OCI-LY3 (cell line): ENCODE measurements around the gene HOXC6.
A peak's percentile ranks its signal among the peaks of the same experiment; 100 is the strongest.

Source experiments
- H2AFZ ChIP-seq: fragments of 200-600, 300-600 bp; shearing (Covaris generic); 2 replicates; pipeline ENCODE4 v1.6.0; 2014; ENCODE audit warnings: antibody characterized with exemption, low read depth, low read length
- H3K27ac ChIP-seq: fragments of 200-600, 300-600 bp; sonication (generic); 2 replicates; pipeline ENCODE4 v1.5.1; 2014; ENCODE audit warnings: mild to moderate bottlenecking, low read length, moderate library complexity, mixed read lengths
- H3K27me3 ChIP-seq: fragments of 200-600, 300-600 bp; sonication (generic); 2 replicates; pipeline ENCODE4 v1.6.1; 2014; ENCODE audit warnings: low read depth, low read length, mixed read lengths
- H3K36me3 ChIP-seq: fragments of 200-600, 300-600 bp; sonication (generic); replicated peaks from 2 replicates; pipeline ENCODE3; 2014; ENCODE audit warnings: low read depth, low read length, mixed read lengths
- H3K4me1 ChIP-seq: fragments of 300-600, 200-600 bp; sonication (generic); 2 replicates; pipeline ENCODE4 v1.6.1; 2014; ENCODE audit warnings: low read length, mixed read lengths
- H3K4me2 ChIP-seq: fragments of 200-600, 300-600 bp; sonication (generic); 2 replicates; pipeline ENCODE4 v1.6.1; 2014; ENCODE audit warnings: low read length, mixed read lengths
- H3K4me3 ChIP-seq: fragments of 300-600, 200-600 bp; sonication (generic); 2 replicates; pipeline ENCODE4 v1.5.1; 2014; ENCODE audit warnings: antibody characterized with exemption, mild to moderate bottlenecking, low read length, moderate library complexity
- H3K79me2 ChIP-seq: fragments of 300-600, 200-600 bp; shearing (Covaris generic); 2 replicates; pipeline ENCODE4 v1.6.1; 2014; ENCODE audit warnings: mild to moderate bottlenecking, low read length, mixed read lengths
- H3K9ac ChIP-seq: fragments of 300-600, 200-600 bp; shearing (Covaris generic); 2 replicates; pipeline ENCODE4 v1.6.0; 2014; ENCODE audit warnings: mild to moderate bottlenecking, low read length, moderate library complexity
- H3K9me3 ChIP-seq: fragments of 200-600, 300-600 bp; shearing (Covaris generic); 2 replicates; pipeline ENCODE4 v1.6.1; 2014; ENCODE audit warnings: low read length, mixed read lengths; ENCODE audit not compliant: insufficient read depth
- H4K20me1 ChIP-seq: fragments of 200-600, 300-600 bp; sonication (generic); 2 replicates; pipeline ENCODE4 v1.6.1; 2016; ENCODE audit warnings: low read length, mixed read lengths; ENCODE audit not compliant: insufficient read depth
- CTCF ChIP-seq: fragments of 200-600, 300-600 bp; sonication (generic); IDR thresholded peaks from 2 replicates; pipeline ENCODE4 v1.5.1; 2014; ENCODE audit warnings: antibody characterized with exemption, low read length, low read depth
- EZH2phosphoT487 ChIP-seq: fragments of 200-600 bp; shearing (Covaris generic); IDR thresholded peaks from 2 replicates; pipeline ENCODE4 v1.6.1; 2018; ENCODE audit warnings: antibody characterized with exemption, mixed run types, low read depth

HOXC6 gene

GRCh38 chr12:54053003-54053750 is 24.9 kb downstream of the HOXC6 start:
- Histone ChIP-seq H4K20me1 (no peaks in the 10 kb centered on the region), H3K79me2 (peaks cover 21% of the 10 kb centered on the region), H3K4me3 (peak overlapping the region; percentile 92), H3K4me1 (peaks cover 26% of the 10 kb centered on the region), H3K27me3 (no peaks in the 10 kb centered on the region), H3K36me3 (peaks cover 16% of the 10 kb centered on the region), H3K9ac (peak overlapping the region; percentile 100), H2AFZ (peak overlapping the region; percentile 49; the same call in 1 of the 2 replicates), H3K9me3 (no peaks in the 10 kb centered on the region), H3K4me2 (peak overlapping the region; percentile 71), H3K27ac (peak overlapping the region; percentile 89)
- no peak for TF ChIP-seq CTCF
- TF ChIP-seq EZH2phosphoT487 = no peak

GRCh38 chr12:54053751-54054741 is 25.8 kb downstream of the HOXC6 start, which contains the start of gene HOXC4:
HOXC4 (plus strand) TSS chr12:54053835; CDS start chr12:54053923, 88 bp downstream.
- peaks cover 26% of the 10 kb centered on the region for H3K4me1 ChIP-seq
- H3K4me3 ChIP-seq = peak within 1 kb of the TSS; percentile 92
- H3K36me3 ChIP-seq = peaks cover 16% of the 10 kb centered on the region
- no peaks in the 10 kb centered on the region for H3K27me3 ChIP-seq
- peak within 1 kb of the TSS; percentile 71 for H3K4me2 ChIP-seq
- H3K9me3 ChIP-seq = no peaks in the 10 kb centered on the region
- peak within 1 kb of the TSS; percentile 89 for H3K27ac ChIP-seq
- H2AFZ ChIP-seq = peak within 1 kb of the TSS; percentile 49; the same call in 1 of the 2 replicates
- H3K79me2 ChIP-seq = peaks cover 21% of the 10 kb centered on the region
- TF ChIP-seq EZH2phosphoT487 = no peak
- no peak for TF ChIP-seq CTCF
- H3K9ac ChIP-seq = peak within 1 kb of the TSS; percentile 100
- H4K20me1 ChIP-seq = no peaks in the 10 kb centered on the region

- Histone ChIP-seq H3K36me3 (peaks cover 16% of the 10 kb centered on the region), H3K79me2 (peaks cover 21% of the 10 kb centered on the region), H3K9me3 (no peaks in the 10 kb centered on the region), H2AFZ (no peak overlapping the region), H4K20me1 (no peaks in the 10 kb centered on the region), H3K27me3 (no peaks in the 10 kb centered on the region), H3K9ac (peak overlapping the region; percentile 100), H3K4me1 (peaks cover 23% of the 10 kb centered on the region), H3K4me3 (peak overlapping the region; percentile 92), H3K27ac (no peak overlapping the region), H3K4me2 (peak overlapping the region; percentile 71)
- TF ChIP-seq EZH2phosphoT487 (no peak), CTCF (no peak)
Measured at GRCh38 chr12:54054742-54055194, 26.5 kb downstream of the HOXC6 start.

- no peak overlapping the region for H3K4me3 ChIP-seq
Measured at GRCh38 chr12:54055552-54055951, 27.3 kb downstream of the HOXC6 start.

More at GRCh38 chr12:54055552-54055951, 27.3 kb downstream of the HOXC6 start:
- TF ChIP-seq EZH2phosphoT487 = no peak
- no peak for TF ChIP-seq CTCF
- Histone ChIP-seq H3K4me2 (peak overlapping the region; percentile 31; the same call in 1 of the 2 replicates), H3K79me2 (peaks cover 21% of the 10 kb centered on the region), H3K36me3 (peaks cover 16% of the 10 kb centered on the region), H3K27ac (no peak overlapping the region), H3K9me3 (no peaks in the 10 kb centered on the region), H3K27me3 (no peaks in the 10 kb centered on the region), H4K20me1 (no peaks in the 10 kb centered on the region), H3K4me1 (peaks cover 15% of the 10 kb centered on the region), H2AFZ (no peak overlapping the region), H3K9ac (no peak overlapping the region)
